ENCODE data around the gene ZFYVE28.

The ZFYVE28 gene

GRCh38 chr4:2412885-2413716 is 5.3 kb downstream of the ZFYVE28 start:
- TF ChIP-seq CTCF (IDR thresholded peaks at IDR 0.05; ENCODE audit: insufficient read depth, low read length, missing control alignments), result peak; percentile 83
- POLR2A ChIA-PET, result interaction anchor here (0.9 to 1.9 kb wide), 5 partner anchors 11 to 151 kb away, joined by 3 to 7 read pairs (median 6); partner anchors contain the start of genes FAM193A, MXD4 and RNF4
- CTCF ChIA-PET, result interaction anchor here (0.7 to 2.3 kb wide), 15 partner anchors 8 to 195 kb away, joined by 3 to 18 read pairs (median 3); partner anchors contain the start of gene MXD4
- DNase-seq (ENCODE audit: low read depth, low spot score), result peak; percentile 41
- peak overlapping the region; percentile 48 for H3K4me3 ChIP-seq (ENCODE audit: low read depth, low read length)

DNA sequence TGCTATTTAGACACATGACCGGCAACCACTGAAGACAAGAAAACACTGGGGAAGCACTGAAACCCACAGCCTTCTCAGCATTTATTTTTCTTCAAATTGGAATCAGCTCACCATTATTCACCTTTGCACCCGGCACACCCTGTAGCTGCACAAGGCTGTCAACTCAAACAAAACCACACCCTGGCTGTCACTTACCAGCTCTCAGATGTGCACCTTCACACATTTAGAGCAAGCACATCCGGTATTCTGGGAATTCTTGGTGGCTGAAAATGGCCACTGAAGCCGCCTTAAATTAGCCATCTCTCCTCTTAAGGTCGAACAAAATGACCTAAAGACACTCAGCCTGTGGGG is 5.9 kb downstream of the ZFYVE28 start:
- CTCF ChIA-PET, result interaction anchor here (0.8 to 2.3 kb wide), 10 partner anchors 9 to 195 kb away, joined by 3 to 18 read pairs (median 4); partner anchors contain the start of gene MXD4
- POLR2A ChIA-PET, result interaction anchor here (0.9 to 1.9 kb wide), 5 partner anchors 10 to 151 kb away, joined by 3 to 7 read pairs (median 6); partner anchors contain the start of genes FAM193A, MXD4 and RNF4
- no peak for TF ChIP-seq CTCF (IDR thresholded peaks at IDR 0.05; ENCODE audit: insufficient read depth, low read length, missing control alignments)
- peak overlapping the region; percentile 48 for H3K4me3 ChIP-seq (ENCODE audit: low read depth, low read length)
- no peak for DNase-seq (ENCODE audit: low read depth, low spot score)

- ChIA-PET POLR2A (interaction anchor here (1.4 to 1.9 kb wide), 3 partner anchors 10 to 150 kb away, joined by 6 to 7 read pairs (median 6); partner anchors contain the start of genes MXD4 and RNF4), CTCF (interaction anchor here (0.8 to 2.3 kb wide), 10 partner anchors 9 to 194 kb away, joined by 3 to 18 read pairs (median 4); partner anchors contain the start of gene MXD4)
- no peak overlapping the region for H3K4me3 ChIP-seq (ENCODE audit: low read depth, low read length)
- TF ChIP-seq CTCF (IDR thresholded peaks at IDR 0.05; ENCODE audit: insufficient read depth, low read length, missing control alignments), result no peak
- no peak for DNase-seq (ENCODE audit: low read depth, low spot score)
These were observed 6.5 kb downstream of the ZFYVE28 start for GRCh38 chr4:2411786-2412510.

GRCh38 chr4:2409381-2409783 is 9.1 kb downstream of the ZFYVE28 start:
- POLR2A ChIA-PET, result no interaction called here
- no peak for TF ChIP-seq CTCF (IDR thresholded peaks at IDR 0.05; ENCODE audit: insufficient read depth, low read length, missing control alignments)
- H3K4me3 ChIP-seq (ENCODE audit: low read depth, low read length), result no peak overlapping the region
- CTCF ChIA-PET, result no interaction called here
- DNase-seq (ENCODE audit: low read depth, low spot score), result no peak

DNA sequence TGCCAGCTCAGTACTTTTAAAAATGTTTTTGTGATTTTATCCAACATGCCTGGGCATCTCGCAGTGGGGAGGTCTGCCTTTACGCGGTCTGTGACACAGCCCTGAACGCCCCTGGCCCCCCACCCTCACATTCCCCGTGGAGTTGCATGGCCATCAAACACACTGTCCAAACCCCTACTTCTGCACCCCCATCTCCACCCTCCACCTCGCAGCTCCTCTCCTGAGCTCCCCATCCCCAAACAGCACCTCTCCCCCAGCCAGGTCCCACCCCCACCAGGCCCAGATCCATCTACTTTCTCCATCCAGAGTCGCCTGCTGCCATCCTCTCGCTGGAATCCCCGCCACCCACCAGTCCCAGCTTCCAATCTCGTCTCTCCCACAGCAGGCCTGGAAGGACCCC is 9.5 kb downstream of the ZFYVE28 start:
- TF ChIP-seq CTCF (IDR thresholded peaks at IDR 0.05; ENCODE audit: insufficient read depth, low read length, missing control alignments), result no peak
- no peak overlapping the region for H3K4me3 ChIP-seq (ENCODE audit: low read depth, low read length)
- no peak for DNase-seq (ENCODE audit: low read depth, low spot score)
- ChIA-PET POLR2A (no interaction called here), CTCF (no interaction called here)
